ENCODE measurements around the gene TOMM70.

DNA sequence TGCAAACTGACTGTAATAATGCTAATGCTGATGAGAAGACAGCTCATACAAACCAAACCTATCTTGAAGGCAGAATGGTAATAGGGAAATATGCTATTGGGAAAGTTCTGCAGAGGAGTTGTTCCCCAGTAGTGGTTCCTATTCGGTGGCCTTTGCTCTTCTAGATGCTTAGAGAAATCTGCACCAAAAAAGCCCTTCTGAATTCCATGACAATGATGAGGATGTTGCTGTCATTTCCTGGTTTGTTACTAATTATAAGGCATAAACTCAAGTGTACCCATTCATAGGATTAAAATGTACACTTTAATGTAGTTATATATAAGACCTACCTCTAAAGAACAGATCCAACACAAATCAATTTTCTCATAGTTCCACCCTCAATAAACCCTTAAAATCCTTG, 30.1 kb downstream of the TOMM70 start:
- TF ChIP-seq POLR2AphosphoS5 (IDR thresholded peaks at IDR 0.05; ENCODE audit: low read depth, low read length) (no peak), TAF1 (IDR thresholded peaks at IDR 0.05; ENCODE audit: borderline replicate concordance, low read depth, low read length) (no peak)

Data from GM12892 (cell line).